HG02588 (cell line): ENCODE results near the gene SAPCD1.
"Not testable (repeated sequence)": the region's sequence is repeated elsewhere in the genome, so short reads cannot be mapped to it uniquely, and the experiment has no call there.

Experiments used
- ATAC-seq: cut with Tn5 transposase; IDR thresholded peaks from one replicate; pipeline ENCODE4 v1.9.1; 2021; ENCODE audit warnings: mild to moderate bottlenecking, moderate library complexity; ENCODE audit not compliant: unreplicated experiment

SAPCD1 gene

DNA sequence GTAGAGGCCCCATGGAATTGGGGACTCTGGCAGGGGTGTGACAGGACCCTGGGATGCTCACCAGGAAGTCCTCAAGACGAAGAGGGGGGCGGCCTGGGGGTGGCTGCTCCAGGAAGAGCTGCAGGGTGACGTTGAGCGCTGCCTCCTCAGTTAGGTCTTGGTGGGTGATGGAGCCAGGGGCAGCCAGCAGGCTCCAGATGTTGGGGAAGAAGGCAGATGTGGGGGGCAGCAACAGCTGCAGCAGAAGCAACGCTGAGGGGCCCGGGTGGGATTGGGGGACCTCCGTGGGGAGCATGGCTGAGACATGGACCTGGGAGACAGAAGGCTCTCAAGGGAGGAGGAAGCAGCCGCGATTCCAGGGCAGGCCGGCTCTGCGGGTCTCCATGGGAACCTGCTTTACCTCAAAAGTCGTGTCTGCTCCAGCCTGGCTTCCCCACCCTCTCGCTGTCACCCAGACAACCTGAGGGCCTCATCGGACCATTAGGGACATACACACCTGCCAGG, 14.1 kb downstream of the SAPCD1 start:
- peak; percentile 7 for ATAC-seq

DNA sequence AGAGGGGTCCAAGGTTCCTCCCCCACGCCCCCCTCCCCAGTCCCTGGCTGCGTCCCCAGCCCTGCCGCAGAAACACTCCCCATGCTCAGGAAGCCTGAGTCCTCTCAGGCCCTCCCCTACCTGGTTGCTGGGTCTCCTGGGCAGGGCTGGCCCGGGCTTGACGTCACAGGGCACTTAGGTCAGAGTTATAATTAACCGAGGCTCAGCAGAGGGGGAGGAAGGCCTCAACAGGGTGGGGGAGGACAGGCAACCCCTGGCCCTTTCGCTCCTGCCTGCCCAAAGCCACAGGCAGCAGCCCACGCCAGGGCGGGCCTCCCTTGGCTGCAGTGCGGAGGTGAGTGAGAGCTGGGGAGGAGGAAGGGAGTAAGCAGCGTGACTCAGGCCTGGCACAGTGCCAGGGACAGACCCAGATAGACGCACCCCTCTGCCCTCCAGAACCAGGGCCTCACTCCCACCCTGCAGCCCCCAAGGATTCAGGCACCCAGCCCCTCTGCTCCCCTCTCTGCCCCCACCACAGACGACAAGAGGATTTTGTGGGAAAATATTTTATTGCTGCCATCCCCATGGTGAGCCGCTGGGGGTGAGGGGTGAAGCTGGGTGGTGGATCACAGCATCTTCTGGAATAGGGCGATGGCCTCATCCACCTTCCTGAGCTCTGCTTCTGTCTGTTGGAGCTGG, 14.7 kb downstream of the SAPCD1 start, which contains the start of gene VWA7:
Gene VWA7, minus strand, starts transcription at position 340 of the 678 bp plus-strand sequence. CDS start 549 bp downstream, outside the sequence.
- ATAC-seq: peak; percentile 72

DNA sequence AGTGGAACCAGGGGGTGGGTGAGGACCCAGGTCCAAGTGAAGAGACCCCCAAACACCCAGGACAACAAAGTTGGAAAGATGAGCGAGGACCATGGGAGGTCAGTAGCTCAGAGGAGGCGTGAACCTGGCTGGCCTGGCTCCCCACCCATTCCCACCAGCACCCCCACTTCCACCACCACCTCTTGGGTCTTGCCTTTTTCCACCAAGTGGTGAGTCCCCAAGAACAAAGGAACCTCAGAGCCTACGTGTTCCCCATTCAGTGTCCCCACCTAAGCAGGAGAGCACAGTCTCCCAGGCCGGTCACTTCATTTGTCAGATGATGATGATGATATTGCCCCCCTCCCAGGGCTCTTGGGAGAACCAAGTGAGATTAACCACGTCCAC, 15.2 kb downstream of the SAPCD1 start:
- ATAC-seq: no peak

DNA sequence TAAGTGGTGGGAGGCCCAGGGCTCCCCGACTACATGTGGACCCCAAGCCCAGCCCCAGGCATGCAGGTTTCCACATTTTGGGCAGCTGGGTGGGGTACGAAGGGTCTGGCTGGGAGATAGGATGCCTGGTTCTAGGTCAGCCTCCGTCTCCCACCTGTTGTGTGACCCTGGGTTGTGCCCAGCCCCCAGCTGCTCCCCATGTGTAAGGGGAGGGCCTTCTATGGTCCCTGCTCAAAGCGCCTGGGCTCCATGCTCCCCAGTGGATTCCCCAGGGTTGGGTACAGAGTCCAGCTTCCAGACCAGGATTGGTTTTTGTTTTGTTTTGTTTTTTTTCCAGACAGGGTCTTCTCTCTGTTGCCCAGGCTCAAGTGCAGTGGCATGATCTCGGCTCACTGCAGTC, 15.7 kb downstream of the SAPCD1 start:
- no peak for ATAC-seq

DNA sequence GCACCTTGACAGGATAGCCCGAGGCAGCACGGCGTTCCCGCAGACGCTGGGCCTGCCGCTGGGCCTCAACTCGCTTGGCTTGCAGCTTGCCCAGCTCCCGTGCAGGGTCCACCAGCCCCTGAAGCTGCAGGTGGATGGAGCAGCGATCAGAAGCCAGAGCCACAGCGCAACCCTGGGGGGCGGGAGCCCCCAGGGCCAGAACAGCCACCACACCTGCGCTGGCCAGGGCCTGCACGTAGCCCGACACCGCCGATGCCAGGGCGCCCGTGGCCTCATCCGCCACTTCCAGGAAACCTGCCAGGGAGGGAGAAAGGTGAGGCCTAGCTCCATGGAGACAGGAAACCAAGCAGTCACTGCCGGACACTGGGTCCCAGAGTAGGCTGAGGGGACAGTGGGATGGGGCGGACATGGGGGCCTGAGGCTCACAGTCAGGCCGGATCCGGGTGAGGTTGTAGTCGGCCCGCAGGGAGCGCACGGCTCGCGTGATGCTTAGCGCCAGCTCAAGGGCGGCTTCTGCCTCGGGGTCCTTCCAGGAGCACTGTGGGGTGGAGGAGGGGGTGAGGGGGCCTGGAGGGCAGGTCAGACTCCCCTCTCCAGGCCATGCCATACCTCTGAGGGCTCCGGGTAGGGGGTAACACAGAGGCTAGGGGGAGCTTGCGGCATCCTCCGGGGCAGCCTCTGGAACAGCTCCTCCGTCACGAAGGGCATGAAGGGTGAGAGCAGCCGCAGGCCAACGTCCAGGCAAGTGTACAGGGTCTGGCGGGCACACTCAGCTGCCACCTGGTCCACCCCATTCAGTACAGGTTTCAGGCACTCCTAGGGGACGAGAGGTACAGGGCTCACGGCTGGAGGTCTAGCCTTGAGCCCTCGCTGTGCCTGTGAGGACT, 16.8 kb downstream of the SAPCD1 start:
- ATAC-seq: no peak

DNA sequence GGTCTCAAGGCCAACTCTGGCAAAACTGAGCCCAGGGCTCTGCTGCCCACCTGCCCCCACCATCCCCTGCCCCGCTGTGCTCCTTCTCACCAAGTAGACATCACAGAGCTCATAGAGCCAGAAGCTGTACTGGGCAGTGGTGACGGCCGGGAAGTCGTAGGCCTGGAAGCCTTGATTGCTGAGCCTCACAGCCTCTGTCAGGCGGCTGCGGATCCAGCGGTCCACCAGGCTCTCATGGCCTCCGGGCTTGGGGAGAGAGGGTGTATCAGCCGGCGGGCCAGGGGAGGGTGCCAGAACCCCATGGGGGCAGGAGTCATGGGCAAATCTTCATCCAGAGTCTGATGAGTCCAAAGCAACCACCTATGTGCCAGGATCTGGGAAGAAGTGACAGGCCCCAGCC, 17.5 kb downstream of the SAPCD1 start:
- no peak for ATAC-seq

GRCh38 chr6:31780507-31781243, 18.2 kb downstream of the SAPCD1 start:
- no peak for ATAC-seq

DNA sequence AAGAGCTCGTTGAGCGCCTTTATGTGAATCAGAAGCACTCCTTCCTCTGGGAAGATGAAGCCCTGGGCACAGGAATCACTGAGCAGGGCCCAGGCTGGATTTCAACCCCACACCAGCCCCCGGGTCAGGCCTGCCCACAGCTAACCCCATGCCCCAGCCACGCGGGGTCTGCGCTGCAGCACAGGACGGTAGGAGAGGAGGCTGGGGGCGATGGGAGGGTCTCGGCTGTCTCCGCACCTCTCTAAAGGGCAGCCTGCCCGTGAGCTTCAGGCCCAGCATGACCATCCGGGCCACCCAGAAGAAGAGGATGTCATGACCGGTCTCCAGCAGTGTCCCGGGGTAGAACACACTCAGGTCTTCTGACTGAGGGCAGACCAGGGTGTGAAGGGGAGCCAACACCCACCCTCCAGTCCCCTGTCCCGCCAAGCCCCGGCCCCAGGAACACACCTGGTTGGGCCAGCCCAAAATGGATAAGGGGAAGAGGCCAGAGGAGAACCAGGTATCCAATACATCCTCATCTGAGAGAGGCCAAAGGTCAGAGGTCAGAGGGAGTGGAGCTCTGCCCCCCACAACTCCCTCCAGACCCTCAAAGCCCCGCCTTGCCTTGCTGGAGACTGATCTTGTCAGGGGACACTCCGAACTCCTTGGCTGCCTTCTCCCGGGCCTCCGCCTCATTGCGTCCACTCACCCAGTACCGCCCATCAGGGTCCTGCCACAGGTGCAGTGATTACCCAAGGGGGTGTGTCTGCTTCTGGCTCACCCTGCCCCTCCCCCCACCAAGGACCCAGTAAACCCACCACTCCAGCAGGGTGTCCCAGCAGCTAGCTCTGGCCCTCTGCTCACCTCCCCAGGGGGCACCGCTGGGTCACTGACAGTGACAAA, 19.0 kb downstream of the SAPCD1 start:
- no peak for ATAC-seq

- no peak for ATAC-seq
These were observed 19.8 kb downstream of the SAPCD1 start for GRCh38 chr6:31782126-31782855.

DNA sequence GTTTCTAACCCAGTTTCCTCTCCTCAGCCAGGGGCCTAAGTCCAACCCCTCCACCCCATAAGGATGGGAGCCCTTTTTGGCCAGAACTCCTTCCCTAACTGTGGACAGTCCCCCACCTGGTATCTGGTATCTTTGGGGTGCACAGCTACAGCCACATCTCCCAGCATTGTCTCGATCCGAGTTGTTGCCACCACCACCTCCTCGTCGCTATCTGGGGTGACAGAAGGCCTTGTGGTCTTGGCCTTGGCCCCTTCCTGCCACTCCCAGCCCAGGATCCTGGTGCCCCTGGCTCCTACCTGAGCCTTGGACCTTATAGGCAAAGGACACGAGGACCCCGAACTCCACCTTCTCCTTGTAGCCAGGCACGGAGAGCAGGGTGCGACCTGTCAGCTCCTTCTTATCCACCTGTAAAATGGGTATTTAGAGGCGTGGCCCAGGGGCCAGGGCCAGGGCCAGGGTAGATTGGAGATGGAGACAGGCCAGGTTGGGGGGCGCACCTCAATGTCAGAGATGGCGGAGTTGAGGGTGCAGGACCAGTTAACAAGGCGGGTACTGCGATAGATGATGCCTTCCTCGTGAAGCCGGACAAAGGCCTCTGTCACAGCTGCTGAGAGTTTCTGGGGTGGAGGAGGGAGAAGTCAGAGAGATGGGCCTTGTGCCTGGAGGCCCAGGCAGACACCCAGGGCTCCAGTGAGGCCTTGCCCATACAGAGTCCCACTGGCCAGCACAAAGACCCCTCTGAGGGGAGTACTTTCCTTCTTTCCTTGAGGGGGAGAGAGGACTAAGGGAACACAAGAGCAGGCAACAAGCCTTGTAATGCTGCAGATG, 21.9 kb downstream of the SAPCD1 start:
- ATAC-seq: no peak

DNA sequence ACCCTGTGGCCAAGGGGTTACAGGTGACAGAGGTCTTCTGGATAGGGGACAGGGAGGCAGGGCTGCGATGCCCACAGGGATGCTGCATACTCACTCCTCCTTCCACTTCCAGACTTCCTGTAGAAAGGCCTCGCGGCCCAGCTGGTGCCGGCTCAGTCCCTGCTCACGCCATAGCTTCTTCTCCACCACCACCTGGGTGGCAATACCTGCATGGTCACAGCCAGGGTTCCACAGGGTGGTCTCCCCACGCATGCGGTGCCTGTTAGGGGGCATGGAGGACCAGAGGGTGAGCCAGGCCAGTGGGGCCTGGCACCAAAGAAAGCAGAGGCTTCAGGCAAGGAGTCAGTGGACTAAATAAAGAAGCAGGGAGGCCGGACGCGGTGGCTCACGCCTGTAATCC, 23.0 kb downstream of the SAPCD1 start:
- ATAC-seq: no peak

GRCh38 chr6:31791324-31792089, 29.1 kb downstream of the SAPCD1 start:
- ATAC-seq: no peak

DNA sequence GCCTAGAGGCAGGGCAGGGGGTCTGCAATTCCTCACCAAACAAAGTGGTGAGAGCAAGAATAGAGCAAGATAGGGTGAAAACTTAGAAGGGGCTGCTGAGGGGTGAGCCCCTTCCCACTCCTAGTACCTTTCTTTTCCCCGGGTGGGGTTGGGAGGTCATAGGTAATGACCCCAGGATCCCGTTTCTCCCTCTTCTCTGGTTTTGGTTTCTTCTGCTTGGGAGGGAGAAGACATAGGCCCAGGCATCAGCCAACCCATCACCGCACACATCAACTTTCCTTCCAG, 29.6 kb downstream of the SAPCD1 start:
- ATAC-seq: no peak

- ATAC-seq: no peak
These were observed 30.3 kb downstream of the SAPCD1 start for GRCh38 chr6:31792761-31793171.

DNA sequence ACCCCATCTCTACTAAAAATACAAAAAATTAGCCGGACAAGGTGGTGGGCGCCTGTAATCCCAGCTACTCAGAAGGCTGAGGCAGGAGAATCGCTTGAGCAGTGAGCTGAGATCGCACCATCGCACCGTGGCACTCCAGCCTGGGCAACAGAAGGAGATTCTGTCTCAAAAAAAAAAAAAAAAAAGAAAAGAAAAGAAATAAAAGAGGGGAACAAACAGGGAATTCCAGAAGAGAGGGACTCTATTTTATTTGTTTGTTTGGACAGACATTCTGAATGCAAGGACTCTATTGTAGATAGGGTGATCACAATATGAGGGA, 31.4 kb downstream of the SAPCD1 start:
- not testable (repeated sequence) for ATAC-seq

DNA sequence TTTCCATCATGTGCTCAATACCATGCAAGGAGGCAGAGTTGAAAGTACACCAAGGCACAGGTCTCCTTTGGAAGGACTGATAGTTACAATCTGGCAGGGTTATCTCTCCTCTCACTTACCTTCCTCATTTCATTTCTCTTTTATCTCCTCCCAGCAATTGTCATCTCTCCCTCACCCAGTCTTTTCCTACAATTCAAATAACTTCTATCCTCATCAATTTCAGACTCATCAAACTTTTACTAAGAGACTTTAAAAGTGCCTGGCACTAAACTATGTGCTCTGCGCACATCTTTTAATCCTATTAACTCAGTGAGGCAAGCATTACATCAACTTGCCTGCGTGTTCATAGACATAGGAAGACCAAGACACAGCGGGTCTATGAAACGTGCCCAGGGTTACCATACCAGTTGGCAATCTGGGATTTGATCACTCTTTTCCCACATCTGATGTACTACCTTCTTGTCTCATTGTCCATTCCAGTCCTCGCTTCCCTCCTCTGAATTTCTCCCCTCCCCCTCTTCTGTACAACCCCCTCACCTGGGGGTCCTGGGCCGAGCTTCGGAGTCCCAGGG, 31.9 kb downstream of the SAPCD1 start:
- ATAC-seq: no peak

DNA sequence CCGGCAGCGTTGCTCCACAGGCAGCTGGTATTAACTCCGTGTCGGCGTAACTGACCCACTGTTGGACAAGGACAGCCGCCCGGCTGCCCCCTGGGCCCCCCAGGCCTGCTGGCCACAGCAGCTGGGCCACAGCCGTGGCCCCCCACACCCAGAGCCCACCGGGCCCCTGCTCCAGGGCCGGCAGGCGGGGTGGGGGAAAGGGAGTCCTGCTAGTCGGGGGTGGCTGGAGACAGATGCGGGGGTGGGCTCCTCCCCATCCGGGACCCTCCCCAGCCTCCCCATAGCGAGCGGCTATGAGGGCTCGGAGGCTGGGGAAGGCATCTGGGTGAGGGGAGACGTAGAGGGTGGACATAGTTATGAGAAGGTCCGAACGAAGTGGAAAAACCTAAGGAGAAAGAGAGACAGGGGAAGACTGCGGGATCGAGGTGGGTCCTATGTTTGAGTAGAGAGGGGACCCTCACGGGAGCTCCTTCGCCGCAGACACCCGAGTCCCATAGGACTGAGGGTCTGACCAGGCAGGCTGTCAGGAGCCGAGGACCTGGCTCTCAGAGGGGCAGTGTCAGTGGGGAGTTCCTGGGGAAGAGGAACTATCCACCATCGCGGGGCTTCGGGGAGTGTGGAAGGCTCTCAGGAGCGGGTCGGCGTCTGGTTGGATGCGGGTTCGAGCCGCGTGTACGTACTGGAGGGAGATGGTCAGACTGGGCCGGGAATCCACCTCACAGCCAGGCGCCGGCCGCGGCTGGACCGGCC, 32.6 kb downstream of the SAPCD1 start:
- peak; percentile 4 for ATAC-seq
